ENCODE measurements around the gene SLC39A11.

- TF ChIP-seq CTCF (IDR thresholded peaks at IDR 0.05) (no peak), POLR2A (IDR thresholded peaks at IDR 0.05) (no peak)
Observed at GRCh38 chr17:72970797-72971196, 121.7 kb downstream of the SLC39A11 start.

Data from testis (tissue), 2 donors.